Measurements from ENCODE around the gene UBE3D. TPM values are rescaled to one million over a fixed set of nuclear protein-coding genes. Genes with fewer than 3 reads are reported as not detected.
"Not testable (repeated sequence)": the region's sequence is repeated elsewhere in the genome, so short reads cannot be mapped to it uniquely, and the experiment has no call there.

UBE3D gene
- total RNA-seq, 2 donors from 2014 or later, result 6.0 to 11.9 TPM

DNA sequence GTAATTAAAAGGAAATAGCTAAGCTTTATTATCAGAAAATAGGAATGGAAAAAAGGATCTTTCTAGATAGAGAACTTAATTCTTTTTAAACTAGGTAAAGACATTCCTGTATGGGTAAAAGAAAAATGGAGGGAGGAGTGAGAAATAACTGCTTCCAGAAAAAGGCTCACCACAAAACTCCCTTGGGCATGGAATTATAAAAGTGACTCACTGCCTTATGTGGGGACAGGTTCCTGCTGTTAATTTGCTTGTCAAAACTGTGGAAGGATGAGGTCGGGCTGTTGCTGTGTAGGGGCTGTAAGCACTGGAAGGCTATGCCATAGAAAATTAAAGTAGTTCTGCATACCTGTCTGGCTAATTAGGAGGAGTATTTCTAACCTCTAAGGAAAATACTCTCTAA is 158.7 kb downstream of the UBE3D start:
- Mint-ChIP-seq H3K36me3 (no peaks in the 10 kb centered on the region), H3K9me3 (no peaks in the 10 kb centered on the region), H3K4me1 (ENCODE audit: low read depth in 2 of 2) (no peaks in the 10 kb centered on the region), H3K27me3 (no peaks in the 10 kb centered on the region), H3K27ac (no peak overlapping the region), H3K4me3 (no peak overlapping the region)
- ATAC-seq (no peak), DNase-seq (ENCODE audit: low spot score) (no peak)

DNA sequence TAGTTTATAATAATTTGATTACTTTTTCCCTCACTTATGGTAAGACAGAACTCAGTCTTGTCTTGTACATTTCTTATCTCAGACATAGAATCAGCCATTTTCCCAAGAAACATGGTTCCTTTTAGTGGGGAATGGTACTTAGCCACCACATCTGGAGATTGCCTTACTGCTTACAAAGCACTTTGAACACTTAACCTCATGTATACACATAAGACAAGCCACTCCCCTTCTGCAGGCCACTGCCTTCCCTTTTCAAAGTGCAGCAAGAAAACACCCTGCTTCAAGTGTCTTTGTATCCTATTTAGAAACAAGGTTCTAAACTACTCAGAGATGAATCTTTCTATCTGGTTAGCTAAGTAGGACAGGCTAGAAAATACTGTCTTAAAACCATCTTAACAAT is 159.2 kb downstream of the UBE3D start:
- Mint-ChIP-seq H3K4me3 (no peak overlapping the region), H3K36me3 (no peaks in the 10 kb centered on the region), H3K27ac (no peak overlapping the region), H3K27me3 (no peaks in the 10 kb centered on the region), H3K9me3 (no peaks in the 10 kb centered on the region), H3K4me1 (ENCODE audit: low read depth in 2 of 2) (no peaks in the 10 kb centered on the region)
- DNase-seq (ENCODE audit: low spot score) (no peak), ATAC-seq (no peak)

DNA sequence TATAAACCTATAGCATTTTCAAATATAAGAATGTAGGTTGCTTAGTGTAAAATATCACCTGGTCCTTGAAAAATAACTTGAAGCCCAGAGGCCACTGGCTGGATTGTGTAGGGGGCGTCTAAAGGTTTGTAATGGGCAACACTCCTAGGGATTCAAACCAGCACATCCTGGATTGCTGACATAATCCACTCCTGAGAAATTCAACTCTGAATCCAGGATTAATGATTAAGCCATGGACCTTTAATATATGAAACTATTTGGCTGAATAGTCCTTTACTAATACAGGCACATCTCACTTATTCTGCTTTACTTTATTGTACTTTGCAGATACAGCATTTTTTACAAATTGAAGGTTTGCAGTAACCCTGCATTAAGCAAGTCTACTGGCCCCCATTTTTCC is 160.8 kb downstream of the UBE3D start:
- H3K36me3 Mint-ChIP-seq, result no peaks in the 10 kb centered on the region
- H3K27me3 Mint-ChIP-seq, result no peaks in the 10 kb centered on the region
- ATAC-seq, result no peak
- no peaks in the 10 kb centered on the region for H3K4me1 Mint-ChIP-seq (ENCODE audit: low read depth in 2 of 2)
- DNase-seq (ENCODE audit: low spot score), result no peak
- H3K4me3 Mint-ChIP-seq, result no peak overlapping the region
- no peaks in the 10 kb centered on the region for H3K9me3 Mint-ChIP-seq
- no peak overlapping the region for H3K27ac Mint-ChIP-seq

GRCh38 chr6:82904257-82904656 is 161.4 kb downstream of the UBE3D start:
- no peak for DNase-seq (ENCODE audit: low spot score)
- Mint-ChIP-seq H3K4me1 (ENCODE audit: low read depth in 2 of 2) (no peaks in the 10 kb centered on the region), H3K27ac (no peak overlapping the region), H3K4me3 (no peak overlapping the region), H3K36me3 (no peaks in the 10 kb centered on the region), H3K9me3 (no peaks in the 10 kb centered on the region), H3K27me3 (no peaks in the 10 kb centered on the region)
- ATAC-seq, result no peak

GRCh38 chr6:82902290-82902689 is 163.4 kb downstream of the UBE3D start:
- Mint-ChIP-seq H3K4me1 (ENCODE audit: low read depth in 2 of 2) (no peaks in the 10 kb centered on the region), H3K27ac (no peak overlapping the region), H3K36me3 (no peaks in the 10 kb centered on the region), H3K27me3 (no peaks in the 10 kb centered on the region), H3K4me3 (no peak overlapping the region), H3K9me3 (no peaks in the 10 kb centered on the region)
- ATAC-seq (no peak), DNase-seq (ENCODE audit: low spot score) (no peak)

DNA sequence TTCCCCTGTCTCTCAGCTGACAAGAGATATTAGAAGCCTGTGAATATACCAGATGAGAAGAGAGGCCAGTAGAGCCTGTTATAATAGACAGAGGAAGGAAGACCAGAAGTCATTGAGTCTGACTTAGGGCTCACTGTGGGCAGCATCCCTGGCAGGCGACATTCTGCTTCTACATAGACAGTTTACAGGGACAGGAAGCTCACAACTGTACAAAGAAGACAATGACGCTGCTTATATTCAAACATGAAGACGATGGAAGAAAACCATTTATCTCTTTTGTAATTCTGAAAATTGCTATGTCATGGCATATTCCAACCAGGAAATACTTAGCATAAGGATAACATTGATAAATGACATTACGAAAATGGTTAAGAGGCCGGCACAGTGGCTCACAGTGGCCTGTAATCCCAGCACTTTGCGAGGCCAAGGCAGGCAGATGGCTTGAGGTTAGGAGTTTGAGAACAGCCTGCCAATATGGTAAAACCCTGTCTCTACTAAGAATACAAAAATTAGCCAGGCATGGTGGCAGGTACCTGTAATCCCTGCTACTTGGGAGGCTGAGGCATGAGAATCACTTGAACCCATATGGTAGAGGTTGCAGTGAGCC is 170.9 kb downstream of the UBE3D start:
- H3K9me3 Mint-ChIP-seq, result peaks cover 2% of the 10 kb centered on the region
- H3K4me1 Mint-ChIP-seq (ENCODE audit: low read depth in 2 of 2), result no peaks in the 10 kb centered on the region
- ATAC-seq, result no peak
- no peak overlapping the region for H3K27ac Mint-ChIP-seq
- H3K27me3 Mint-ChIP-seq, result no peaks in the 10 kb centered on the region
- DNase-seq (ENCODE audit: low spot score), result no peak
- peaks cover 4% of the 10 kb centered on the region for H3K36me3 Mint-ChIP-seq
- no peak overlapping the region for H3K4me3 Mint-ChIP-seq

GRCh38 chr6:82893889-82894652 is 171.6 kb downstream of the UBE3D start:
- H3K36me3 Mint-ChIP-seq, result peaks cover 4% of the 10 kb centered on the region
- peaks cover 2% of the 10 kb centered on the region for H3K9me3 Mint-ChIP-seq
- no peaks in the 10 kb centered on the region for H3K27me3 Mint-ChIP-seq
- H3K27ac Mint-ChIP-seq, result no peak overlapping the region
- no peak overlapping the region for H3K4me3 Mint-ChIP-seq
- H3K4me1 Mint-ChIP-seq (ENCODE audit: low read depth in 2 of 2), result no peaks in the 10 kb centered on the region
- DNase-seq (ENCODE audit: low spot score) (no peak), ATAC-seq (no peak)

GRCh38 chr6:82891503-82891902 is 174.1 kb downstream of the UBE3D start:
- ATAC-seq, H3K27me3 Mint-ChIP-seq, H3K27ac Mint-ChIP-seq: not testable (repeated sequence)

GRCh38 chr6:82891076-82891475 is 174.6 kb downstream of the UBE3D start:
- no peaks in the 10 kb centered on the region for H3K27me3 Mint-ChIP-seq
- H3K36me3 Mint-ChIP-seq, result peaks cover 4% of the 10 kb centered on the region
- no peak for DNase-seq (ENCODE audit: low spot score)
- no peak overlapping the region for H3K4me3 Mint-ChIP-seq
- ATAC-seq, result no peak
- no peaks in the 10 kb centered on the region for H3K4me1 Mint-ChIP-seq (ENCODE audit: low read depth in 2 of 2)
- H3K9me3 Mint-ChIP-seq, result peaks cover 2% of the 10 kb centered on the region
- no peak overlapping the region for H3K27ac Mint-ChIP-seq

More at GRCh38 chr6:82891503-82891902, 174.1 kb downstream of the UBE3D start:
- not testable (repeated sequence) for H3K4me3 Mint-ChIP-seq; H3K9me3 Mint-ChIP-seq; DNase-seq (ENCODE audit: low spot score); H3K4me1 Mint-ChIP-seq (ENCODE audit: low read depth in 2 of 2); H3K36me3 Mint-ChIP-seq

- Mint-ChIP-seq H3K27me3 (no peaks in the 10 kb centered on the region), H3K4me3 (no peak overlapping the region), H3K27ac (no peak overlapping the region), H3K36me3 (peaks cover 4% of the 10 kb centered on the region), H3K4me1 (ENCODE audit: low read depth in 2 of 2) (no peaks in the 10 kb centered on the region), H3K9me3 (peaks cover 2% of the 10 kb centered on the region)
- ATAC-seq (no peak), DNase-seq (ENCODE audit: low spot score) (no peak)
Observed at GRCh38 chr6:82890240-82890639, 175.4 kb downstream of the UBE3D start.

DNA sequence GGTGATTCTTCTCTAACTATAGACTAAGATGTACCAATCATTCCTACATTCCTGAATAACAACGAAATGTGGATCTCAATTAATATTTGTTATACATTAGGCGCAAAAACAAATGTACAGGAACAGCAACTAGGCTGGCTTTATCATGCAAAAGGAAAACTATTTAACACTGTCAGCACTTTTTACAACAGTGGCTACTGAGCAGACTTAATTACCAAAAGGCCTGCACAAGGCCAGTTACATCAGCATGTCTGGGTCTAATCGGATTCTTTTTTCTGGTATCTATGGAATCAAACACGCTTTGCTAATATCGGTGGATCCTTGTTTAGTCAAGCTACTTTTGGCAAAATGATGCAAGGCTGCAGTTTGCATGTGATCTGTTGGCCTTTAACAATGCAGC is 176.5 kb downstream of the UBE3D start:
- Mint-ChIP-seq H3K4me3 (no peak overlapping the region), H3K36me3 (peaks cover 4% of the 10 kb centered on the region), H3K27ac (no peak overlapping the region), H3K9me3 (peaks cover 2% of the 10 kb centered on the region), H3K4me1 (ENCODE audit: low read depth in 2 of 2) (no peaks in the 10 kb centered on the region), H3K27me3 (no peaks in the 10 kb centered on the region)
- no peak for ATAC-seq
- DNase-seq (ENCODE audit: low spot score), result no peak

GRCh38 chr6:82882363-82883023 is 183.1 kb downstream of the UBE3D start:
- no peaks in the 10 kb centered on the region for H3K36me3 Mint-ChIP-seq
- no peaks in the 10 kb centered on the region for H3K9me3 Mint-ChIP-seq
- H3K27me3 Mint-ChIP-seq, result no peaks in the 10 kb centered on the region
- ATAC-seq, result no peak
- H3K27ac Mint-ChIP-seq, result no peak overlapping the region
- no peaks in the 10 kb centered on the region for H3K4me1 Mint-ChIP-seq (ENCODE audit: low read depth in 2 of 2)
- DNase-seq (ENCODE audit: low spot score), result no peak
- H3K4me3 Mint-ChIP-seq, result no peak overlapping the region

GRCh38 chr6:82881519-82881918 is 184.1 kb downstream of the UBE3D start:
- H3K9me3 Mint-ChIP-seq, result no peaks in the 10 kb centered on the region
- no peaks in the 10 kb centered on the region for H3K27me3 Mint-ChIP-seq
- H3K4me3 Mint-ChIP-seq, result no peak overlapping the region
- H3K27ac Mint-ChIP-seq, result no peak overlapping the region
- H3K4me1 Mint-ChIP-seq (ENCODE audit: low read depth in 2 of 2), result no peaks in the 10 kb centered on the region
- no peaks in the 10 kb centered on the region for H3K36me3 Mint-ChIP-seq
- ATAC-seq, result no peak
- DNase-seq (ENCODE audit: low spot score), result no peak

DNA sequence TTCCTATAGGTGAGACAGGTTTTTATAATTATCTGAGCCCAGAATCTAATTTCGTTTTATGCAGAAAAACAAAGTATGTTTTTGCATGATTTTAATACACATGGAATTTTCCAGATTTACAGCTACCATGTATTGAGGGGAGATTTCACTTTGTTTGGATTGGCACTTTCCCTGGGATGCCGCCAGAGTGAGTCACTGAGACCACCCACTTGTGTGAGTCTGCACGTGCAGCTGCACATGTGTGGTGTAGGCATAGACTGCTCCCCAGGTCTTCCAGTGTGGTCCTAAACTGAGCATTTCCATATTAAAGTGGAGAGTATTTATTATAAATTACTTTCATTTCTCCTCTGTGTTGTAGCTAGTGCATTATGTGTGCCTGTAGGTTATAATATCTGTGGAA is 186.8 kb downstream of the UBE3D start:
- H3K4me3 Mint-ChIP-seq, result no peak overlapping the region
- H3K36me3 Mint-ChIP-seq, result no peaks in the 10 kb centered on the region
- H3K4me1 Mint-ChIP-seq (ENCODE audit: low read depth in 2 of 2), result no peaks in the 10 kb centered on the region
- DNase-seq (ENCODE audit: low spot score), result no peak
- no peaks in the 10 kb centered on the region for H3K27me3 Mint-ChIP-seq
- no peak for ATAC-seq
- H3K27ac Mint-ChIP-seq, result no peak overlapping the region
- peaks cover 2% of the 10 kb centered on the region for H3K9me3 Mint-ChIP-seq

Data from natural killer cell treated with Interleukin-12 subunit alpha and Interleukin-12 subunit beta and Interleukin-15 and Interleukin-18, amount 100 ng/mL, for 72 hours (primary cell).